ENCODE results near the gene ATP6V1C2.
A peak's percentile ranks its signal among the peaks of the same experiment; 100 is the strongest.

Gene ATP6V1C2

GRCh38 chr2:10716581-10716980, 4.8 kb upstream of the ATP6V1C2 start:
- Histone ChIP-seq H3K9me3 (ENCODE audit: insufficient read depth, low read length) (no peaks in the 10 kb centered on the region), H3K9ac (ENCODE audit: insufficient read length, low read depth) (no peak overlapping the region), H3K36me3 (ENCODE audit: insufficient read depth, insufficient read length, low read length) (no peaks in the 10 kb centered on the region), H3K4me3 (ENCODE audit: insufficient read length, low read depth) (no peak overlapping the region), H3K4me1 (ENCODE audit: insufficient read depth, insufficient read length) (no peaks in the 10 kb centered on the region), H3K27me3 (ENCODE audit: insufficient read depth, insufficient read length) (peaks cover 19% of the 10 kb centered on the region)
- no peak for TF ChIP-seq YY1 (IDR thresholded peaks at IDR 0.05; ENCODE audit: insufficient read depth, insufficient read length)
- TF ChIP-seq ZNF274 (IDR thresholded peaks at IDR 0.05; ENCODE audit: low read depth, low read length) = no peak
- TF ChIP-seq SUZ12 (IDR thresholded peaks at IDR 0.05; ENCODE audit: extremely low read depth, insufficient read depth, insufficient read length) = no peak
- DNase-seq (ENCODE audit: low read depth, low spot score) = no peak

GRCh38 chr2:10717628-10718027, 3.8 kb upstream of the ATP6V1C2 start:
- Histone ChIP-seq H3K4me3 (ENCODE audit: insufficient read length, low read depth) (no peak overlapping the region), H3K9me3 (ENCODE audit: insufficient read depth, low read length) (no peaks in the 10 kb centered on the region), H3K27me3 (ENCODE audit: insufficient read depth, insufficient read length) (peaks cover 29% of the 10 kb centered on the region), H3K36me3 (ENCODE audit: insufficient read depth, insufficient read length, low read length) (no peaks in the 10 kb centered on the region), H3K9ac (ENCODE audit: insufficient read length, low read depth) (no peak overlapping the region), H3K4me1 (ENCODE audit: insufficient read depth, insufficient read length) (no peaks in the 10 kb centered on the region)
- DNase-seq (ENCODE audit: low read depth, low spot score) = no peak
- TF ChIP-seq YY1 (IDR thresholded peaks at IDR 0.05; ENCODE audit: insufficient read depth, insufficient read length) (no peak), ZNF274 (IDR thresholded peaks at IDR 0.05; ENCODE audit: low read depth, low read length) (no peak), SUZ12 (IDR thresholded peaks at IDR 0.05; ENCODE audit: extremely low read depth, insufficient read depth, insufficient read length) (no peak)

- H3K4me3 ChIP-seq (ENCODE audit: insufficient read length, low read depth) = no peak overlapping the region
- no peak for DNase-seq (ENCODE audit: low read depth, low spot score)
- no peaks in the 10 kb centered on the region for H3K4me1 ChIP-seq (ENCODE audit: insufficient read depth, insufficient read length)
- H3K9ac ChIP-seq (ENCODE audit: insufficient read length, low read depth) = no peak overlapping the region
- H3K36me3 ChIP-seq (ENCODE audit: insufficient read depth, insufficient read length, low read length) = no peaks in the 10 kb centered on the region
- H3K27me3 ChIP-seq (ENCODE audit: insufficient read depth, insufficient read length) = peaks cover 47% of the 10 kb centered on the region
- H3K9me3 ChIP-seq (ENCODE audit: insufficient read depth, low read length) = no peaks in the 10 kb centered on the region
- no peak for TF ChIP-seq YY1 (IDR thresholded peaks at IDR 0.05; ENCODE audit: insufficient read depth, insufficient read length)
- no peak for TF ChIP-seq SUZ12 (IDR thresholded peaks at IDR 0.05; ENCODE audit: extremely low read depth, insufficient read depth, insufficient read length)
- TF ChIP-seq ZNF274 (IDR thresholded peaks at IDR 0.05; ENCODE audit: low read depth, low read length) = no peak
Observed at GRCh38 chr2:10720306-10720705, 1.1 kb upstream of the ATP6V1C2 start.

- H3K36me3 ChIP-seq (ENCODE audit: insufficient read depth, insufficient read length, low read length) = no peaks in the 10 kb centered on the region
- DNase-seq (ENCODE audit: low read depth, low spot score) = no peak
- H3K4me3 ChIP-seq (ENCODE audit: insufficient read length, low read depth) = peak overlapping the region; percentile 21
- no peaks in the 10 kb centered on the region for H3K9me3 ChIP-seq (ENCODE audit: insufficient read depth, low read length)
- H3K9ac ChIP-seq (ENCODE audit: insufficient read length, low read depth) = peak overlapping the region; percentile 21
- TF ChIP-seq YY1 (IDR thresholded peaks at IDR 0.05; ENCODE audit: insufficient read depth, insufficient read length) (no peak), SUZ12 (IDR thresholded peaks at IDR 0.05; ENCODE audit: extremely low read depth, insufficient read depth, insufficient read length) (peak; percentile 26)
- no peaks in the 10 kb centered on the region for H3K4me1 ChIP-seq (ENCODE audit: insufficient read depth, insufficient read length)
- peaks cover 47% of the 10 kb centered on the region for H3K27me3 ChIP-seq (ENCODE audit: insufficient read depth, insufficient read length)
Observed at GRCh38 chr2:10720947-10721395, 459 bp upstream of the ATP6V1C2 start.

GRCh38 chr2:10722252-10722825, 909 bp downstream of the ATP6V1C2 start:
- Histone ChIP-seq H3K27me3 (ENCODE audit: insufficient read depth, insufficient read length) (peaks cover 47% of the 10 kb centered on the region), H3K9ac (ENCODE audit: insufficient read length, low read depth) (peak overlapping the region; percentile 64)
- no peak for DNase-seq (ENCODE audit: low read depth, low spot score)

GRCh38 chr2:10732924-10733565, 11.6 kb downstream of the ATP6V1C2 start:
- DNase-seq (ENCODE audit: low read depth, low spot score) = no peak
- Histone ChIP-seq H3K27me3 (ENCODE audit: insufficient read depth, insufficient read length) (no peaks in the 10 kb centered on the region), H3K9ac (ENCODE audit: insufficient read length, low read depth) (no peak overlapping the region), H3K36me3 (ENCODE audit: insufficient read depth, insufficient read length, low read length) (no peaks in the 10 kb centered on the region), H3K9me3 (ENCODE audit: insufficient read depth, low read length) (no peaks in the 10 kb centered on the region), H3K4me3 (ENCODE audit: insufficient read length, low read depth) (no peak overlapping the region), H3K4me1 (ENCODE audit: insufficient read depth, insufficient read length) (no peaks in the 10 kb centered on the region)
- no peak for TF ChIP-seq ZNF274 (IDR thresholded peaks at IDR 0.05; ENCODE audit: low read depth, low read length)
- no peak for TF ChIP-seq SUZ12 (IDR thresholded peaks at IDR 0.05; ENCODE audit: extremely low read depth, insufficient read depth, insufficient read length)
- TF ChIP-seq YY1 (IDR thresholded peaks at IDR 0.05; ENCODE audit: insufficient read depth, insufficient read length) = no peak

More at GRCh38 chr2:10722252-10722825, 909 bp downstream of the ATP6V1C2 start:
- H3K36me3 ChIP-seq (ENCODE audit: insufficient read depth, insufficient read length, low read length) = no peaks in the 10 kb centered on the region
- no peak for TF ChIP-seq YY1 (IDR thresholded peaks at IDR 0.05; ENCODE audit: insufficient read depth, insufficient read length)
- no peak for TF ChIP-seq ZNF274 (IDR thresholded peaks at IDR 0.05; ENCODE audit: low read depth, low read length)
- TF ChIP-seq SUZ12 (IDR thresholded peaks at IDR 0.05; ENCODE audit: extremely low read depth, insufficient read depth, insufficient read length) = no peak
- no peaks in the 10 kb centered on the region for H3K9me3 ChIP-seq (ENCODE audit: insufficient read depth, low read length)
- no peaks in the 10 kb centered on the region for H3K4me1 ChIP-seq (ENCODE audit: insufficient read depth, insufficient read length)
- H3K4me3 ChIP-seq (ENCODE audit: insufficient read length, low read depth) = peak overlapping the region; percentile 55

GRCh38 chr2:10733566-10733925, 12.1 kb downstream of the ATP6V1C2 start:
- no peak for DNase-seq (ENCODE audit: low read depth, low spot score)
- Histone ChIP-seq H3K4me1 (ENCODE audit: insufficient read depth, insufficient read length) (no peaks in the 10 kb centered on the region), H3K9ac (ENCODE audit: insufficient read length, low read depth) (no peak overlapping the region), H3K27me3 (ENCODE audit: insufficient read depth, insufficient read length) (no peaks in the 10 kb centered on the region), H3K4me3 (ENCODE audit: insufficient read length, low read depth) (no peak overlapping the region), H3K36me3 (ENCODE audit: insufficient read depth, insufficient read length, low read length) (no peaks in the 10 kb centered on the region), H3K9me3 (ENCODE audit: insufficient read depth, low read length) (no peaks in the 10 kb centered on the region)
- TF ChIP-seq SUZ12 (IDR thresholded peaks at IDR 0.05; ENCODE audit: extremely low read depth, insufficient read depth, insufficient read length) (no peak), ZNF274 (IDR thresholded peaks at IDR 0.05; ENCODE audit: low read depth, low read length) (no peak)

Data from NT2/D1 (cell line).